HL-60 (cell line): ENCODE measurements around the gene NEGR1.

Experiments used
- POLR2AphosphoS5 ChIP-seq: IDR thresholded peaks from 2 replicates; pipeline ENCODE4 v1.6.1; 2012; ENCODE audit warnings: low read depth
- TF ChIP-seq, protein P1 (sequence below): IDR thresholded peaks from one replicate; pipeline ENCODE4 v1.5.1; 2011; ENCODE audit warnings: low read length, control low read depth, inconsistent platforms; ENCODE audit not compliant: insufficient read depth
- TF ChIP-seq, protein P2 (sequence below): IDR thresholded peaks from 2 replicates; pipeline ENCODE4 v1.6.1; 2012; ENCODE audit warnings: low read depth; ENCODE audit not compliant: insufficient replicate concordance

DNA sequence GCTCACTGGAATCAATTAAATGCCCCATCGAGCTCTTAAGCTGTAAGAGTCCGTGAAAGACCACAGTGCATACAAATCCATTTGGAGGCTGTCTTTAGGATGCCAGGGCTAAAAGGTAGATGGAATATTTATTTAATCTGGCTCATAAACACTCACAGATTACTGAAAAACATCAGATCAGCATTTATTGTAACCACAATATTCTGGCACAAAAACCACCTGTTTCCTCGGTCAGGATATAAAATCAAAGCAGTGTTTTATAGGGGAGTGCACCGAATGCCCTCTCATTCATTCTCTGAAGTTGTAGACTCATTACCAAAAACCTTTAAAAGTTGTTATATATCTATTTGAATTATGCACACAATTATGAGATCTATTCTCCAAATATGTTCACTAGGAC, 500.9 kb downstream of the NEGR1 start:
- TF ChIP-seq, protein P1, sequence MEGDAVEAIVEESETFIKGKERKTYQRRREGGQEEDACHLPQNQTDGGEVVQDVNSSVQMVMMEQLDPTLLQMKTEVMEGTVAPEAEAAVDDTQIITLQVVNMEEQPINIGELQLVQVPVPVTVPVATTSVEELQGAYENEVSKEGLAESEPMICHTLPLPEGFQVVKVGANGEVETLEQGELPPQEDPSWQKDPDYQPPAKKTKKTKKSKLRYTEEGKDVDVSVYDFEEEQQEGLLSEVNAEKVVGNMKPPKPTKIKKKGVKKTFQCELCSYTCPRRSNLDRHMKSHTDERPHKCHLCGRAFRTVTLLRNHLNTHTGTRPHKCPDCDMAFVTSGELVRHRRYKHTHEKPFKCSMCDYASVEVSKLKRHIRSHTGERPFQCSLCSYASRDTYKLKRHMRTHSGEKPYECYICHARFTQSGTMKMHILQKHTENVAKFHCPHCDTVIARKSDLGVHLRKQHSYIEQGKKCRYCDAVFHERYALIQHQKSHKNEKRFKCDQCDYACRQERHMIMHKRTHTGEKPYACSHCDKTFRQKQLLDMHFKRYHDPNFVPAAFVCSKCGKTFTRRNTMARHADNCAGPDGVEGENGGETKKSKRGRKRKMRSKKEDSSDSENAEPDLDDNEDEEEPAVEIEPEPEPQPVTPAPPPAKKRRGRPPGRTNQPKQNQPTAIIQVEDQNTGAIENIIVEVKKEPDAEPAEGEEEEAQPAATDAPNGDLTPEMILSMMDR = no peak
- TF ChIP-seq POLR2AphosphoS5 = no peak
- TF ChIP-seq, protein P2, sequence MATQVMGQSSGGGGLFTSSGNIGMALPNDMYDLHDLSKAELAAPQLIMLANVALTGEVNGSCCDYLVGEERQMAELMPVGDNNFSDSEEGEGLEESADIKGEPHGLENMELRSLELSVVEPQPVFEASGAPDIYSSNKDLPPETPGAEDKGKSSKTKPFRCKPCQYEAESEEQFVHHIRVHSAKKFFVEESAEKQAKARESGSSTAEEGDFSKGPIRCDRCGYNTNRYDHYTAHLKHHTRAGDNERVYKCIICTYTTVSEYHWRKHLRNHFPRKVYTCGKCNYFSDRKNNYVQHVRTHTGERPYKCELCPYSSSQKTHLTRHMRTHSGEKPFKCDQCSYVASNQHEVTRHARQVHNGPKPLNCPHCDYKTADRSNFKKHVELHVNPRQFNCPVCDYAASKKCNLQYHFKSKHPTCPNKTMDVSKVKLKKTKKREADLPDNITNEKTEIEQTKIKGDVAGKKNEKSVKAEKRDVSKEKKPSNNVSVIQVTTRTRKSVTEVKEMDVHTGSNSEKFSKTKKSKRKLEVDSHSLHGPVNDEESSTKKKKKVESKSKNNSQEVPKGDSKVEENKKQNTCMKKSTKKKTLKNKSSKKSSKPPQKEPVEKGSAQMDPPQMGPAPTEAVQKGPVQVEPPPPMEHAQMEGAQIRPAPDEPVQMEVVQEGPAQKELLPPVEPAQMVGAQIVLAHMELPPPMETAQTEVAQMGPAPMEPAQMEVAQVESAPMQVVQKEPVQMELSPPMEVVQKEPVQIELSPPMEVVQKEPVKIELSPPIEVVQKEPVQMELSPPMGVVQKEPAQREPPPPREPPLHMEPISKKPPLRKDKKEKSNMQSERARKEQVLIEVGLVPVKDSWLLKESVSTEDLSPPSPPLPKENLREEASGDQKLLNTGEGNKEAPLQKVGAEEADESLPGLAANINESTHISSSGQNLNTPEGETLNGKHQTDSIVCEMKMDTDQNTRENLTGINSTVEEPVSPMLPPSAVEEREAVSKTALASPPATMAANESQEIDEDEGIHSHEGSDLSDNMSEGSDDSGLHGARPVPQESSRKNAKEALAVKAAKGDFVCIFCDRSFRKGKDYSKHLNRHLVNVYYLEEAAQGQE = no peak
